GM12801 (cell line): ENCODE results near the gene C19orf25.

Experiments
- TF ChIP-seq, protein P1 (sequence below): IDR thresholded peaks from one replicate; pipeline ENCODE4 v1.5.1; 2011; ENCODE audit warnings: control low read depth; ENCODE audit not compliant: insufficient read length; ENCODE audit errors: extremely low read depth

Gene C19orf25

DNA sequence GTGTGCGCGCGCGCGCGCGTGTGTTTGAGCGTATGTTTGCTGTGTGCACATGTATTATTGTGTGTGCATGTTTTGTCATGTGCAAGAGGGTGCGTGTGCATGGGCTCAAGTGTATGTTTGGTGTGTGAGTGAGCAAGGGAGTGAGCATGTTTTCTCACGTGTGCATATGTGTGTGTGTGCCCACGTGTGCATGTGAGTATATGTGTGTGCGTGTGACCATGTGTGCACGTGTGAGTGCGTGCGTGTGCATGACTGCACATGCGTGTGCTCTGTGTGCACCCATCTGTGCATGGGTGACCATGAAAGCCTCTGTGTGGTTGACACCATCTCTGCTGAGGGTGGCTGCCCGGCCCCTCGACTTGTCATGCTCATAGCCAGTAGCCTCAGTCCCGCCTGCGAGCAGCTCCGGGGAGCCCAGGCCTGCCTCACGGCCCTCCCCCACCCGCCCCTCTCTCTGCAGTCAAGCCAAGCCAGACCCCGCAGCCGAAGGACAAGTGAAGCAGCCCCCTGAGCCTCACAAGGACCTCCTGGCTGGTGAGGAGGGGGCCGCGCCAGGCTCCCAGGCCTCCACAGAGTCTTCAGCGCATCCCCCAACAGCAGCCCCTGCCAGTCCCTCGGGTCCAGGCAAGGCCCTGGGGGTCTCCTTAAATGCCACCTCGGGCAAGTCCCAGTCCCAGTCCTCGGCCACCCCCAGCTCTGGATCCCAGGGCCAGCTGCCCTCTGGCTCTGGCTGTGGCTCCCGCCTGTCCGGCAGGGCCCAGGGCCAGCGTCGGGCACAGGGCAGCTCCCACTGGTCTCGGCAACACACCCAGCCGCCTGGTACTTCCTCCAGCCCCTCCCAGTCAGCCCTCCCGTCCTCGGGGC is 17.9 kb upstream of the C19orf25 start:
- TF ChIP-seq, protein P1, sequence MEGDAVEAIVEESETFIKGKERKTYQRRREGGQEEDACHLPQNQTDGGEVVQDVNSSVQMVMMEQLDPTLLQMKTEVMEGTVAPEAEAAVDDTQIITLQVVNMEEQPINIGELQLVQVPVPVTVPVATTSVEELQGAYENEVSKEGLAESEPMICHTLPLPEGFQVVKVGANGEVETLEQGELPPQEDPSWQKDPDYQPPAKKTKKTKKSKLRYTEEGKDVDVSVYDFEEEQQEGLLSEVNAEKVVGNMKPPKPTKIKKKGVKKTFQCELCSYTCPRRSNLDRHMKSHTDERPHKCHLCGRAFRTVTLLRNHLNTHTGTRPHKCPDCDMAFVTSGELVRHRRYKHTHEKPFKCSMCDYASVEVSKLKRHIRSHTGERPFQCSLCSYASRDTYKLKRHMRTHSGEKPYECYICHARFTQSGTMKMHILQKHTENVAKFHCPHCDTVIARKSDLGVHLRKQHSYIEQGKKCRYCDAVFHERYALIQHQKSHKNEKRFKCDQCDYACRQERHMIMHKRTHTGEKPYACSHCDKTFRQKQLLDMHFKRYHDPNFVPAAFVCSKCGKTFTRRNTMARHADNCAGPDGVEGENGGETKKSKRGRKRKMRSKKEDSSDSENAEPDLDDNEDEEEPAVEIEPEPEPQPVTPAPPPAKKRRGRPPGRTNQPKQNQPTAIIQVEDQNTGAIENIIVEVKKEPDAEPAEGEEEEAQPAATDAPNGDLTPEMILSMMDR: no peak

GRCh38 chr19:1495799-1496713 is 17.0 kb upstream of the C19orf25 start:
- TF ChIP-seq, protein P1: no peak

DNA sequence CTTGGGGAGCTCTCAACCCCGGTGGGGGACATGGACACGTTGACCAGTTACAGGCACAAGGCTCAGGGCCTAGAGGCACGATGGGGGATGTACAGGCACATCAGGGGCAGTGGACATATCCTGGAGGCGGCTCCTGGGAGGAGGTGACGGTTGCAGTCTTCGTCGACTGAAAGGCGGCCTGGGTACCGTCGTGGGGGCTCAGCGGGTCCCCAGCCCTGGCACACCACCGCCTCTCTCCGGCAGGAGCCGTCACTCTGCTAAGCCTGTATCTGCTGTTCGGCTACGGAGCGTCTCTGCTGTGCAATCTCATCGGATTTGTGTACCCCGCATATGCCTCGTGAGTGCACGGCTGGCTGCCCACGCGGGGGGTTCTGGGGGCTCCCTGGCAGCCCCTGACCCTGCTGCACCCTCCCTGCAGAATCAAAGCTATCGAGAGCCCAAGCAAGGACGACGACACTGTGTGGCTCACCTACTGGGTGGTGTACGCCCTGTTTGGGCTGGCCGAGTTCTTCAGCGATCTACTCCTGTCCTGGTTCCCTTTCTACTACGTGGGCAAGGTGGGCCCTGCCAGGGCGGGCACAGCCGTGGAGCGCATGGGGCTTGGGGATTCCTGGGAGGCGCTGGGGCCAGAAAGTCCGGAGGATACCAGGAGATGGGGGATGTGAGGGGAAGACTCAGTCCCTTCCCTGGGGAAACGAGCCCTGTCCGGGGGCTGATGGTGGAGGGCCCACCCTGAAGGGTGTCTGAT is 16.2 kb upstream of the C19orf25 start:
- TF ChIP-seq, protein P1: no peak

DNA sequence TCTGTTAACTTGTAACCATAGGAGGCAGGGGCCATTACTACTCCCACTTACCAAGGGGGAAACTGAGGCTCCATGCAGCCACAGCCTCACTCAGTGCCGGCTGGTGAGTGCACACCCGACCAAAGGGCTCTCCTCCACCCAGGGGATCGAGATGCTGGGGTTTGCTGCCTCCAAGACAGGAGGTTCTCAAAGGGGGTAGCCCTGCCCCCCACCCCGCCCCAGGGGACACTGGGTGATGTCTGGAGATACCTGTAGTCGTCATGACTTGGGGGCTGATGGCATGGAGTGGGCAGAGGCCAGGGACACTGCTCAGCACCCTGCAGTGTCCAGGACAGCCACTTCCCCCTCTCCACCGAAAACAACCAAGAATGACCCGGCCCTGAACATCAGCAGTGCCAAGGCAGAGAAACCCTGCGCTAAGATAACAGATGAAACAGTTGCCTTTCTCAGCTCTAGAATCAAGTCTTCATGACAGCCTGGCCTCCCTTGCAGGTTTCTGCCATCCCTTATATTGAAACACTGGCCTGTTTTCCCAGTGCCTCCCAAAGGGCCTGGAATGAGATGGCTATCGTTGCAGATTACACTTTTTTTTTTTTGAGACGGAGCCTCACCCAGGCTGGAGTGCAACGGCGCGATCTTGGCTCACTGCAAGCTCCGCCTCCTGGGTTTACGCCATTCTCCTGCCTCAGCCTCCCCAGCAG is 15.2 kb upstream of the C19orf25 start:
- TF ChIP-seq, protein P1: no peak

- TF ChIP-seq, protein P1: no peak
Observed at GRCh38 chr19:1492474-1493006, 13.5 kb upstream of the C19orf25 start.

DNA sequence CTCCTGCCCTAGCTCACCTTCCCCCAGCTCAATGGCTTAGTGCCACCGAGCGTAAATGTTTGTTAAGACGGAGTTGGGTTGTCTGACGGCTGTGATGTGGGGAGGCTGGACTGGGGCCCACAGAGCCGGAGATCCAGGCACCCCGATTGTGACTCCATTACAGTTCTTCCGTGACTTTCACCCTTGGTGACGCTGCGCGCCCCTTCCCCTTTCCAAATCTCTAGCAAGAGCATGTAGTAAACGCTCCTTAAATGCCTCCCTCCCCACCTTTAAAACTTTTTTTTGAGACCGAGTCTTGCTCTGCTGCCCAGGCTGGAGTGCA is 12.8 kb upstream of the C19orf25 start:
- TF ChIP-seq, protein P1: no peak
